SJSA1 (cell line): ENCODE measurements around the gene UBL4B. TPM values are rescaled to one million over a fixed set of nuclear protein-coding genes. Genes with fewer than 3 reads are reported as not detected.

Experiments
- DNase-seq, 2 experiments: peaks; one replicate each; pipeline ENCODE4 v3.0.0-alpha.2; 2015 to 2020; ENCODE audit warnings: low spot score in 2 of 2, low read depth in 1 of 2
- H3K27ac ChIP-seq: fragments of 250-450 bp; sonication (Bioruptor Pico); 2 replicates; pipeline ENCODE4 v1.5.1; 2020; ENCODE audit warnings: mild to moderate bottlenecking, moderate library complexity
- H3K27me3 ChIP-seq: fragments of 250-450 bp; sonication (Bioruptor Pico); replicated peaks from 2 replicates; pipeline ENCODE4 v1.5.1; 2020; ENCODE audit warnings: mild to moderate bottlenecking, moderate library complexity
- H3K36me3 ChIP-seq: fragments of 250-450 bp; sonication (Bioruptor Pico); 2 replicates; pipeline ENCODE4 v1.5.1; 2020; ENCODE audit warnings: mild to moderate bottlenecking
- H3K4me1 ChIP-seq: fragments of 250-450 bp; sonication (Bioruptor Pico); replicated peaks from 2 replicates; pipeline ENCODE4 v1.6.1; 2021; ENCODE audit warnings: mild to moderate bottlenecking
- H3K4me3 ChIP-seq: fragments of 250-450 bp; sonication (Bioruptor Pico); 2 replicates; pipeline ENCODE4 v1.5.1; 2020; ENCODE audit warnings: mild to moderate bottlenecking
- H3K9me3 ChIP-seq: fragments of 250-450 bp; sonication (Bioruptor Pico); replicated peaks from 2 replicates; pipeline ENCODE4 v1.5.1; 2020; ENCODE audit warnings: mild to moderate bottlenecking
- total RNA-seq: library from RNA; depleted of rRNA; stranded (reverse); fragments of >200 nt; shearing (Covaris generic); gene quantifications from 2 replicates; pipeline ENCODE4 v1.2.3, GENCODE V29; 2014; rRNA removed

UBL4B gene
- total RNA-seq, 1 experiment from 2014 or later: not detected

- no peaks in the 10 kb centered on the region for H3K27me3 ChIP-seq
- H3K9me3 ChIP-seq: no peaks in the 10 kb centered on the region
- H3K4me3 ChIP-seq: no peak overlapping the region
- no peaks in the 10 kb centered on the region for H3K4me1 ChIP-seq
- H3K27ac ChIP-seq: no peak overlapping the region
- DNase-seq: no peak
- H3K36me3 ChIP-seq: no peaks in the 10 kb centered on the region
These were observed 48.4 kb downstream of the UBL4B start for GRCh38 chr1:110160538-110161100.

DNA sequence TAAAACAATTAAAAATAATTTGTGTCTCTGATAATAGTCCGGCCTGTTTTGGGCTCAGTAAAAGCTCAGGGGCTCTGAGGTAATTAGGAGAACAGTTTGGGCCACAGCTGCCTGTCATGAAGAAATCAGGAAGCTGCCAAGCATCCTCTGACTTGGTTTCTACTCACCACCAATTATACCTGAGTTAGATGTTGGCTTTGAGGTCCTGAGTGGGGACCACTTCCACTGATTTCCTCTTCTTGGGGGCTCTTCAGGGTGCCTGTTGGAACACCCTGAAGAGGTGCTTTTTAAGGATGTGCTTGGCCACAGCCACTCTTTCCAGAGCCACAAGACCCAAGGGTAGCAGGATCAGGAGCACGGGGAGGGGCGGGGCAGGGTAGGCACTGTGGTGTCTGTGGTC lies 48.9 kb downstream of the UBL4B start:
- Histone ChIP-seq H3K27me3 (no peaks in the 10 kb centered on the region), H3K9me3 (no peaks in the 10 kb centered on the region), H3K36me3 (no peaks in the 10 kb centered on the region), H3K4me3 (no peak overlapping the region), H3K4me1 (no peaks in the 10 kb centered on the region), H3K27ac (no peak overlapping the region)
- no peak for DNase-seq

DNA sequence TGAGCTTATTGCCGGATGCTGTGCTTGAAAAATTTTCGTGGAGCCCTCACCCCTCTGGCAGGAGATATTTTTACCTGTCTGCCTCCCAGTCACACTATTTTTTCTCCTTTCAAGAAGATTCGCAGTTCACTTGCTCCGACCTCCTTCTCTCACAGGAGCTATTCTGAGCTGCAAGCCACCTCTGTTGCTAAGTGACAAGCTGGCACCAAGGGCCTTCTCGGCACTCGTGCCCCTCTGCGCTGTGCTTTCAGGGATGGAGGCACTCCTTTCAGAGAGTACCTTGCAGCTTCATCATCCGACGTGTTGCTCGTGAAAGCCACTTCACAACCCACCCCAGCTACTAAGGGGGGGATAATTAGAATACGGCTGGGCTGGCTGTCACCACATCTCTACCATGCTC lies 49.6 kb downstream of the UBL4B start:
- H3K27me3 ChIP-seq: no peaks in the 10 kb centered on the region
- no peak overlapping the region for H3K27ac ChIP-seq
- no peak overlapping the region for H3K4me3 ChIP-seq
- DNase-seq: no peak
- H3K9me3 ChIP-seq: no peaks in the 10 kb centered on the region
- no peaks in the 10 kb centered on the region for H3K4me1 ChIP-seq
- no peaks in the 10 kb centered on the region for H3K36me3 ChIP-seq

Other genes with a start within 250 kb of the UBL4B start
- gene CSF1, start 201.6 kb upstream of the UBL4B start, total RNA-seq: 43.8 and 68.9 TPM in 2 replicates
- gene AHCYL1, start 127.7 kb upstream of the UBL4B start, total RNA-seq: 28.9 and 44.9 TPM in 2 replicates
- 27.5 and 31.6 TPM in 2 replicates for gene STRIP1, start 77.8 kb upstream of the UBL4B start, total RNA-seq
- not detected in 2 replicates for gene ALX3, start 41.8 kb upstream of the UBL4B start, total RNA-seq
- 1.0 and 2.1 TPM in 2 replicates for gene SLC6A17, start 38.1 kb downstream of the UBL4B start, total RNA-seq
- gene KCNC4, start 97.9 kb downstream of the UBL4B start, total RNA-seq: 0.26 and 1.2 TPM in 2 replicates
- 25.5 and 35.2 TPM in 2 replicates for gene RBM15, start 226.9 kb downstream of the UBL4B start, total RNA-seq